Measurements from ENCODE around the gene IFI44. TPM values are rescaled to one million over a fixed set of nuclear protein-coding genes. Genes with fewer than 3 reads are reported as not detected.

The IFI44 gene
- total and polyA plus RNA-seq, 2 donors (not counting 3 experiments of a cell fraction or from before 2014, with no cell fraction given): 11.8 to 12.3 TPM

GRCh38 chr1:78633209-78633608 is 16.4 kb upstream of the IFI44 start:
- Histone ChIP-seq H2AFZ (ENCODE audit: low read depth, low read length) (no peak overlapping the region), H3K9me3 (replicated peaks; ENCODE audit: control insufficient read depth, insufficient read depth, low read length) (no peaks in the 10 kb centered on the region), H3K4me1 (ENCODE audit: control insufficient read depth, extremely low read depth, insufficient read depth, low read length) (no peaks in the 10 kb centered on the region), H3K27ac (ENCODE audit: insufficient read depth, low read depth, low read length) (no peak overlapping the region), H3K79me2 (ENCODE audit: control insufficient read depth, insufficient read depth, low read length) (no peaks in the 10 kb centered on the region), H3K27me3 (ENCODE audit: control insufficient read depth in 2 of 2, insufficient read depth in 2 of 2, low read length in 2 of 2) (no peaks in the 10 kb centered on the region), H4K20me1 (replicated peaks; ENCODE audit: control insufficient read depth, extremely low read depth, insufficient read depth, low read length) (no peaks in the 10 kb centered on the region), H3K9ac (replicated peaks; ENCODE audit: extremely low read depth, insufficient read depth, low read length) (no peak overlapping the region), H3K4me3 (replicated peaks in 1 of 3; ENCODE audit: insufficient read depth in 1 of 3, low read depth in 1 of 3, low read length in 3 of 3) (no peak overlapping the region), H3K4me2 (ENCODE audit: insufficient read depth, low read length) (no peak overlapping the region), H3K36me3 (ENCODE audit: control insufficient read depth in 2 of 2, extremely low read depth in 1 of 2, insufficient read depth in 2 of 2, low read length in 2 of 2) (no peaks in the 10 kb centered on the region), H3K9me1 (replicated peaks; ENCODE audit: control insufficient read depth, extremely low read depth, insufficient read depth, low read length) (no peaks in the 10 kb centered on the region)
- dilution Hi-C loops (cut with MboI; ENCODE audit: extremely low pct_ligation_motif_present, low sequenced_read_pairs): no loop called here
- TF ChIP-seq POLR2A (IDR thresholded peaks at IDR 0.05; ENCODE audit: low read depth, low read length): no peak
- no peak for TF ChIP-seq CTCF (IDR thresholded peaks at IDR 0.05; ENCODE audit: extremely low read depth in 1 of 2, insufficient read depth in 1 of 2, low read depth in 1 of 2, low read length in 2 of 2)
- no peak for TF ChIP-seq FOS (IDR thresholded peaks at IDR 0.05; ENCODE audit: borderline replicate concordance, insufficient read depth, low read length)
- no peak for TF ChIP-seq JUN (IDR thresholded peaks at IDR 0.05; ENCODE audit: borderline replicate concordance, insufficient read depth, insufficient read length, low read depth)
- TF ChIP-seq POLR2AphosphoS5 (IDR thresholded peaks at IDR 0.05; ENCODE audit: insufficient read depth, low read depth, low read length): no peak
- no peak for TF ChIP-seq EZH2 (IDR thresholded peaks at IDR 0.05; ENCODE audit: borderline replicate concordance, low read depth, low read length, severe bottlenecking)
- TF ChIP-seq GATA2 (IDR thresholded peaks at IDR 0.05; ENCODE audit: insufficient read depth, insufficient read length, low read depth, low read length): no peak
- no peak for TF ChIP-seq MAX (IDR thresholded peaks at IDR 0.05; ENCODE audit: insufficient read depth, insufficient read length)
- TF ChIP-seq MYC (IDR thresholded peaks at IDR 0.05; ENCODE audit: low read depth, low read length): no peak
- BruUV-seq (replicated peaks): no TSS peak
- CTCF ChIA-PET: interaction anchor here (1.6 kb wide), 1 partner anchor 16 kb away, joined by 5 read pairs; no protein-coding TSS in a partner anchor
- POLR2A ChIA-PET: no interaction called here
- intact Hi-C loops (cut with micrococcal nuclease): no loop called here
- FAIRE-seq: no peak
- no peak for DNase-seq (ENCODE audit: low read depth, low spot score)

Data from endothelial cell of umbilical vein (primary cell).